Measurements from ENCODE around the gene SSMEM1.

GRCh38 chr7:130231792-130232191 is 24.1 kb downstream of the SSMEM1 start:
- TF ChIP-seq EP300 (IDR thresholded peaks at IDR 0.05; ENCODE audit: low read depth) (no peak), POLR2A (IDR thresholded peaks at IDR 0.05) (no peak)
- TF ChIP-seq, protein P1, sequence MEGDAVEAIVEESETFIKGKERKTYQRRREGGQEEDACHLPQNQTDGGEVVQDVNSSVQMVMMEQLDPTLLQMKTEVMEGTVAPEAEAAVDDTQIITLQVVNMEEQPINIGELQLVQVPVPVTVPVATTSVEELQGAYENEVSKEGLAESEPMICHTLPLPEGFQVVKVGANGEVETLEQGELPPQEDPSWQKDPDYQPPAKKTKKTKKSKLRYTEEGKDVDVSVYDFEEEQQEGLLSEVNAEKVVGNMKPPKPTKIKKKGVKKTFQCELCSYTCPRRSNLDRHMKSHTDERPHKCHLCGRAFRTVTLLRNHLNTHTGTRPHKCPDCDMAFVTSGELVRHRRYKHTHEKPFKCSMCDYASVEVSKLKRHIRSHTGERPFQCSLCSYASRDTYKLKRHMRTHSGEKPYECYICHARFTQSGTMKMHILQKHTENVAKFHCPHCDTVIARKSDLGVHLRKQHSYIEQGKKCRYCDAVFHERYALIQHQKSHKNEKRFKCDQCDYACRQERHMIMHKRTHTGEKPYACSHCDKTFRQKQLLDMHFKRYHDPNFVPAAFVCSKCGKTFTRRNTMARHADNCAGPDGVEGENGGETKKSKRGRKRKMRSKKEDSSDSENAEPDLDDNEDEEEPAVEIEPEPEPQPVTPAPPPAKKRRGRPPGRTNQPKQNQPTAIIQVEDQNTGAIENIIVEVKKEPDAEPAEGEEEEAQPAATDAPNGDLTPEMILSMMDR (IDR thresholded peaks at IDR 0.05): no peak
